CD4-positive, CD25-positive, alpha-beta regulatory T cell (primary cell): ENCODE data around the gene PIP5K1B. TPM values are rescaled to one million over a fixed set of nuclear protein-coding genes. Genes with fewer than 3 reads are reported as not detected.

Experiments
- ATAC-seq, 2 donors: fragments of 150-1000 bp; cut with Tn5 transposase; one replicate each; pipeline ENCODE4 v1.10.0; 2021; ENCODE audit warnings: low read depth in 2 of 2, moderate number of reproducible peaks in 2 of 2, moderate library complexity in 1 of 2
- DNase-seq, 3 donors: peaks; one replicate each; pipeline versions ENCODE4 v3.0.0 to v3.0.0-alpha.2; 2012 to 2022; ENCODE audit warnings: mixed read lengths in 1 of 3
- H3K27ac ChIP-seq: one replicate; pipeline ENCODE4 v1.7.0; 2013; ENCODE audit warnings: mild to moderate bottlenecking, low read length; ENCODE audit not compliant: insufficient read depth, poor library complexity, severe bottlenecking
- H3K27me3 ChIP-seq: one replicate; pipeline ENCODE4 v1.7.0; 2013; ENCODE audit warnings: low read length; ENCODE audit not compliant: control insufficient read depth, insufficient read depth
- H3K36me3 ChIP-seq: one replicate; pipeline ENCODE4 v1.7.0; 2013; ENCODE audit warnings: mild to moderate bottlenecking, low read length, moderate library complexity; ENCODE audit not compliant: control insufficient read depth, insufficient read depth
- H3K4me1 ChIP-seq: 2 replicates; pipeline ENCODE4 v1.7.0; 2013; ENCODE audit warnings: mild to moderate bottlenecking, low read length; ENCODE audit not compliant: insufficient read depth, control insufficient read depth, poor library complexity, severe bottlenecking
- H3K4me3 ChIP-seq: one replicate; pipeline ENCODE4 v1.7.0; 2013; ENCODE audit warnings: low read depth, mild to moderate bottlenecking, low read length, moderate library complexity
- H3K9me3 ChIP-seq, 2 experiments: 1 replicate in 1 of 2; 2 replicates in 1 of 2; pipeline ENCODE4 v1.7.0; 2013; ENCODE audit warnings: low read length in 2 of 2, mild to moderate bottlenecking in 1 of 2, moderate library complexity in 1 of 2; ENCODE audit not compliant: control insufficient read depth in 2 of 2
- H3K27ac Mint-ChIP-seq, 3 donors: one replicate each; pipeline ENCODE4 v1.8.0; 2020 to 2022; ENCODE audit warnings: mild to moderate bottlenecking in 3 of 3, mixed read lengths in 3 of 3, moderate library complexity in 2 of 3
- H3K27me3 Mint-ChIP-seq: one replicate; pipeline ENCODE4 v1.8.0; 2022; ENCODE audit warnings: mild to moderate bottlenecking, mixed read lengths
- H3K36me3 Mint-ChIP-seq: one replicate; pipeline ENCODE4 v1.8.0; 2020; ENCODE audit warnings: mixed read lengths
- H3K4me1 Mint-ChIP-seq, 4 donors: one replicate each; pipeline ENCODE4 v1.8.0; 2020 to 2022; ENCODE audit warnings: mixed read lengths in 4 of 4, mild to moderate bottlenecking in 1 of 4
- H3K4me3 Mint-ChIP-seq, 4 donors: one replicate each; pipeline ENCODE4 v1.8.0; 2020 to 2022; ENCODE audit warnings: mild to moderate bottlenecking in 4 of 4, mixed read lengths in 4 of 4, moderate library complexity in 3 of 4
- H3K9me3 Mint-ChIP-seq, 7 donors: one replicate each; pipeline ENCODE4 v1.8.0; 2020 to 2022; ENCODE audit warnings: mixed read lengths in 7 of 7, mild to moderate bottlenecking in 3 of 7, moderate library complexity in 2 of 7
- polyA plus RNA-seq, 4 donors: library from polyadenylated mRNA; unstranded; fragments of 300-500 nt; fragmentation: Illumina TruSeq; gene quantifications; one replicate each; pipeline ENCODE4 v1.2.3, GENCODE V29; 2021
- total RNA-seq: library from RNA; stranded (reverse); gene quantifications from one replicate; pipeline ENCODE4 v1.2.3, GENCODE V29; 2022

Gene PIP5K1B
- total and polyA plus RNA-seq, 5 donors from 2014 or later = 0.47 to 1.9 (median 1.0) TPM

DNA sequence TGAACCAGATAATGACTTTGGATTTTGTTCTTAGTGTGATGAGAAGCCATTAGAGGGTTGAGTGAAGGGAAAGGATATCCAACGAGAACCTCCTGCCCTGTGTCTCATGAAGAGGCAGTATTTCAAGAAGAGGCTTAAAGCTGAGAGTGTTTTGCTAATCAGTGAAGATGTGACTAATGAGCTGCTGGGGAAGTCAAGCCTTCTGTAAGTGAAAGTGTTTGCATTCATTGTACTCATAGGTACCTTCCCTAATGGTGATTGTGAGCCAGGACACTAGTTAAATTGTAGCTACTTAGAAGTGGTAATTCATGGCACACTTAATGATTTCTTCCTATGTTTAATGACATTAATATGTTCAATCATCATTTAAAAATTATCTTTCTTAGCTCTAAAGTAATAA lies 23.7 kb downstream of the PIP5K1B start:
- Mint-ChIP-seq H3K4me1 (no peaks in the 10 kb centered on the region), H3K27me3 (peaks cover 33% of the 10 kb centered on the region), H3K27ac (no peak overlapping the region), H3K9me3 (peaks cover 0 to 4% (median 0%) of the 10 kb centered on the region in 7 donors), H3K4me3 (no peak overlapping the region), H3K36me3 (no peaks in the 10 kb centered on the region)
- no peak overlapping the region for H3K27ac ChIP-seq
- no peak overlapping the region for H3K4me3 ChIP-seq
- ATAC-seq = no peak
- no peak for DNase-seq
- peaks cover 9% of the 10 kb centered on the region for H3K27me3 ChIP-seq
- H3K9me3 ChIP-seq = no peaks in the 10 kb centered on the region
- no peaks in the 10 kb centered on the region for H3K36me3 ChIP-seq
- no peaks in the 10 kb centered on the region for H3K4me1 ChIP-seq

DNA sequence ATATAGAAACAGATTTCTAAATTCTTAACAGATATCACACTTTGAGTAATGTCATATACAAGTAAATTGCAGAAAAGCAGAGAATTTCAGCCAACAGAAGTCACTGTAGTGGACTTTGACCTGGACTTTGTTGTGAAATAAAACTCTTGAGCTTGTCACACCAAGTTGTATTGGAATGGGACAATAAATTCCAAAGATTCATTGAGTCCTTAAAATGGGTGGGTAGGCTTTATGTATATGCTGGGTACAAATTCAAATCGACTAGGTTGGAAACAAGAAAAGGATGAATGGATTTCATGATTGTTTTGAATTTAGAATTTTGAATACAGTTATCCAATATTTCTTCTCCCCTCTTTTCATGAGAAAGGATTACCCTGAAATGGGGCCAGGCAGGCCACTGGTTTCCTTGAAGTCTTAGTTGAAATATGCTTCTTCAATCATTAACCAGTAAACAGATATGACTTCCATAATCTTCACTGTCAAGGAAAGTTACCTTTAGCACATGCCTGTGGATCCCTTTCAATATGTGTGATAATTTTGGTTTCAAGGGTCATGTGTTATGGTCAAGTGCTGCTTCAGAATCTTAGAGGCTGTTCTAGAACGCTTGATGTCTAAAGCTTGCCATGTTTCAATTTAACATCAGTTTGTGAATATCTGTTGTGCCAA lies 25.7 kb downstream of the PIP5K1B start:
- no peaks in the 10 kb centered on the region for H3K36me3 Mint-ChIP-seq
- H3K9me3 Mint-ChIP-seq = peaks cover 0 to 4% (median 0%) of the 10 kb centered on the region in 7 donors
- Histone ChIP-seq H3K36me3 (no peaks in the 10 kb centered on the region), H3K4me1 (no peaks in the 10 kb centered on the region), H3K4me3 (no peak overlapping the region), H3K9me3 (no peaks in the 10 kb centered on the region), H3K27me3 (peaks cover 5% of the 10 kb centered on the region), H3K27ac (no peak overlapping the region)
- no peak overlapping the region for H3K27ac Mint-ChIP-seq
- no peaks in the 10 kb centered on the region for H3K4me1 Mint-ChIP-seq
- DNase-seq (no peak), ATAC-seq (no peak)
- H3K27me3 Mint-ChIP-seq = peaks cover 35% of the 10 kb centered on the region
- no peak overlapping the region for H3K4me3 Mint-ChIP-seq

DNA sequence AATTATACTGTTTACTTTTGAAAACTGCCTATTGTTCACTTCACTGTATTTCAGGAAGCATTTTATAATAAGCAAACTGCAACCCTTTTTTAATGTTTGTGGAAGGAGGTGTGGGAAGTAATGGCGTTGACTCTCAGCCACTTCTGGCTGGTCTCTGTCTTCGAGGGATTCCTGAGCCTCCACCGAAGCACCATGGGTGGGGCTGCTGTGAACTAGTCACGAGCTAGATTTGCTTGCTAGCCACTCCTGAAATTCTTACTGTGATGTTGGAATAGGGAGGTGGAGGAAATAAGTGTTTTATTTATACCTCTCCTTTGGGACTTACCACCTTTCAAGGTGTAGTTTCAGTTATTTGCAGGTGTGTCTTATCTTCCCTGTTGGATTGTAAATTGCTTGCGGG lies 26.8 kb downstream of the PIP5K1B start:
- DNase-seq = no peak
- Histone ChIP-seq H3K27ac (no peak overlapping the region), H3K4me3 (no peak overlapping the region), H3K9me3 (no peaks in the 10 kb centered on the region), H3K4me1 (no peaks in the 10 kb centered on the region), H3K36me3 (no peaks in the 10 kb centered on the region), H3K27me3 (peaks cover 5% of the 10 kb centered on the region)
- H3K27me3 Mint-ChIP-seq = peaks cover 28% of the 10 kb centered on the region
- H3K4me1 Mint-ChIP-seq = no peaks in the 10 kb centered on the region
- H3K36me3 Mint-ChIP-seq = no peaks in the 10 kb centered on the region
- no peak overlapping the region for H3K27ac Mint-ChIP-seq
- peaks cover 0 to 4% (median 0%) of the 10 kb centered on the region in 7 donors for H3K9me3 Mint-ChIP-seq
- no peak for ATAC-seq
- H3K4me3 Mint-ChIP-seq = no peak overlapping the region

DNA sequence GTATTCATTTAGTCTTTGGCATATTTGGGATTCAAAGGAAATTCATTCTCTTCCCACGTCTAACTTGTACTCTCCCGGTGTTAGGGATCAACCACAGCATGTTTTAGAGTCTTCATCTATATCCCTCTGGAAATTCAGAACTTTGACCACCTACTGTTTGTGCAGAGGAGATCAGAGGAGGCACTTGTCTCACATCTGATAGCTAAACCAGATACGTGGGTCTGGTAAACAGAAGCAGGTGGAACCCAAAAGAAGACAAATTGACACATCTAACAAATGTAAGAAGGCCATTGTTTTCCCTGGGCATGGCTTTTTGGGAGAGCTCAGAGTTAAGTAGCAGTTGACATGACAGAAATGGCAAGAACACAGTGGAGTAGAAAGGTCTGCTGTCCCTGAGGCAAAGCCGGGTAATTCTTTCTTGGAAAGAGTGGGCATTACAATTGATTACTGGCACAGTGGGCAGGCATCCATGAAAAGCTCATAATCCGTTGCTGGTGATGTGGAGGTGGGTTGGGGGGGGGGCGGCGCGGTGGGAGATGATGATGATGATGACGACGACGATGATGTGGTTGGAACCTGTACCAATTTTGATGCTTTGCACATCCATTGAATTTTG lies 27.5 kb downstream of the PIP5K1B start:
- H3K27ac ChIP-seq = no peak overlapping the region
- Mint-ChIP-seq H3K4me1 (no peaks in the 10 kb centered on the region), H3K4me3 (no peak overlapping the region), H3K27ac (no peak overlapping the region), H3K36me3 (no peaks in the 10 kb centered on the region), H3K9me3 (peaks cover 0 to 4% (median 0%) of the 10 kb centered on the region in 7 donors), H3K27me3 (peaks cover 22% of the 10 kb centered on the region)
- no peaks in the 10 kb centered on the region for H3K9me3 ChIP-seq
- no peak for DNase-seq
- peaks cover 5% of the 10 kb centered on the region for H3K27me3 ChIP-seq
- no peaks in the 10 kb centered on the region for H3K36me3 ChIP-seq
- ATAC-seq = no peak
- H3K4me3 ChIP-seq = no peak overlapping the region
- no peaks in the 10 kb centered on the region for H3K4me1 ChIP-seq

DNA sequence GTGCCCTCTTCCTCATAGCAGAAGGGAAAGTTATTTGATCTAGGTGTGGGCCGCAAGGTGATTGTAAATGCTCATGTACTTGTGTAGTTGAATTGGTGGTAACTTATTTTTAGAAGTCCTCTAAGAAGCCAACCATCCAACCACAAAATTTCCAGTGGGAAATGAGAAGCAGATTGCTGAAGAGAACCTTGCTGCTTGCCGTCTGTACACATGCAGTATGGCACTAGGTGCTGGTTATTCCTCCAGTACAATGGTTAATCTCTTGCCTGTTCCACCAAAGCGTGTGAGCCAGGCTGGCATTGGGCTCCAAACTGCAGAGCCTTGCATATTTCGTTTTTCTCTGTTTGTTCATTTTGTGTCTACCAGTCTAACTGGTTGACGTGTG lies 28.0 kb downstream of the PIP5K1B start:
- Histone ChIP-seq H3K27ac (no peak overlapping the region), H3K9me3 (no peaks in the 10 kb centered on the region), H3K4me3 (no peak overlapping the region), H3K27me3 (peaks cover 3% of the 10 kb centered on the region), H3K4me1 (no peaks in the 10 kb centered on the region), H3K36me3 (no peaks in the 10 kb centered on the region)
- Mint-ChIP-seq H3K27me3 (peaks cover 17% of the 10 kb centered on the region), H3K27ac (no peak overlapping the region), H3K36me3 (no peaks in the 10 kb centered on the region), H3K9me3 (peaks cover 0 to 2% (median 0%) of the 10 kb centered on the region in 7 donors), H3K4me1 (no peaks in the 10 kb centered on the region), H3K4me3 (no peak overlapping the region)
- ATAC-seq = no peak
- DNase-seq = no peak

DNA sequence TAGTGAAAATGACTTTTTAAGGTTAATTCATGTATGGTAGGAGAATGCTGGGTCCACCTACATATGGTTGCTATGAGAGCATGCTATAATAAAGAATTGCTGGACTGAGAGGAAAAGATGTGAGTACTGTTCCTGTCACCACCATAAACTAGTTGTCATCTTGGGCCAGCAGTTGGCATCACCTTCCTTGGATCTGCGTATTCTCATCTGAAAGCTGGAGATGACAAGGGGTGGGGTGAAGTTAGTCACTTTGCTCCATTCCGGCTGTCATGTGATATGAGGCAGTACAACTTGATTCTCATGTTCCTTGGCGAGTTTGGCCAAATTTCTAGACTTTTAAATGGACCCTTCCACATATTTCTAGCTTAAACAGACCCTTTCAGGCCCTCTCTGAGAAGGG lies 33.3 kb downstream of the PIP5K1B start:
- H3K4me3 ChIP-seq = no peak overlapping the region
- DNase-seq = no peak
- H3K36me3 Mint-ChIP-seq = no peaks in the 10 kb centered on the region
- H3K4me3 Mint-ChIP-seq = no peak overlapping the region
- H3K27me3 ChIP-seq = peaks cover 3% of the 10 kb centered on the region
- H3K9me3 Mint-ChIP-seq = no peaks in the 10 kb centered on the region
- H3K27ac Mint-ChIP-seq = no peak overlapping the region
- no peaks in the 10 kb centered on the region for H3K36me3 ChIP-seq
- no peak overlapping the region for H3K27ac ChIP-seq
- no peaks in the 10 kb centered on the region for H3K4me1 ChIP-seq
- ATAC-seq = no peak
- H3K4me1 Mint-ChIP-seq = no peaks in the 10 kb centered on the region
- H3K27me3 Mint-ChIP-seq = peaks cover 13% of the 10 kb centered on the region
- no peaks in the 10 kb centered on the region for H3K9me3 ChIP-seq

DNA sequence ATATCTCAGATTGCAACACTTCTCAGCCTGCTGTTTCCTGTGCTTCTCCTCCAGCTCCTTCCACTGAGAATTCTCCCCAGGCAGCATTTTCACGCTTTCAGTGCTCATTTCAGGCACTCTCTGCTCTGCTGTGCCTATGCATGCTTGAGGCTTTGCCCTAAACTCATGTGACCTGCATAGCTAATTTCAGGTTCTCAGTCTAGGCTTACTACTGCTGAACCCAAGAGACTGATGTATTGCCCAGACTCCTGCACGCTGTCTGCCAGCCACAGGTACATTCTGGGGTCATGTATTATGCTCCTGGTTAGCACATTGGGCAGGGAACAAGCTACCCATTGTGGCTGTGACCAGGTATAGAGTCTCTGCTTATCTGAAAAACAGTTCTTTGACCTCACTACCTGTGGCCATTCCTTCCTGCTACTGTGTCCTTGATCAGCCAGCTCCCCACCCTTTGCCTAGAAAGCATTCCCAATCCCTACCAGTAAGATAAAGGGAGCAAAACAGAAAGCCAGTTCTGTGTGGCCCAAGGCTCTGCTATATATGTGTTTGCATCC lies 34.7 kb downstream of the PIP5K1B start:
- no peaks in the 10 kb centered on the region for H3K4me1 Mint-ChIP-seq
- peaks cover 7% of the 10 kb centered on the region for H3K27me3 Mint-ChIP-seq
- H3K36me3 Mint-ChIP-seq = no peaks in the 10 kb centered on the region
- no peak overlapping the region for H3K27ac Mint-ChIP-seq
- no peaks in the 10 kb centered on the region for H3K4me1 ChIP-seq
- H3K9me3 ChIP-seq = no peaks in the 10 kb centered on the region
- no peak overlapping the region for H3K27ac ChIP-seq
- no peak for ATAC-seq
- H3K36me3 ChIP-seq = no peaks in the 10 kb centered on the region
- H3K4me3 Mint-ChIP-seq = no peak overlapping the region
- no peak for DNase-seq
- no peak overlapping the region for H3K4me3 ChIP-seq
- peaks cover 3% of the 10 kb centered on the region for H3K27me3 ChIP-seq
- H3K9me3 Mint-ChIP-seq = no peaks in the 10 kb centered on the region

DNA sequence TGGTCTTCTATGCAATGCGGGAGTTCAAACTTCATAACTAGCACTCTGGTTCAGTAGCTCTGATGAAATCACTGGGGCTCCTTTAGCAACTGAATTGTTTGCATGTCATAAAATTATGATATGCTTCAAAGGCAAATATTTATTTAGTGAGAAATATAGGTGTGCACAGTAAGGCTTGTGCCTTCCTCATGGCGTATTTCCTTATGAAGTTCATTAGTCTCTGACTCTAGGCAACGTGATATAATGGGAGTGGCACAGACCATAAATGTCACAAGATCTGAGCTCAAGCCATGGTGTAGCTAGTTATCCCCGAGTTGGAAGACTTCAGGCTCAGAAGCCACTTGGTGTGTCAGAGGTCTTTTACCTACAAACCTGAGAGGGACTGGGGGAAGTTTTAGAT lies 35.5 kb downstream of the PIP5K1B start:
- H3K36me3 Mint-ChIP-seq = no peaks in the 10 kb centered on the region
- H3K27me3 ChIP-seq = peaks cover 3% of the 10 kb centered on the region
- H3K4me1 ChIP-seq = no peaks in the 10 kb centered on the region
- DNase-seq (no peak), ATAC-seq (no peak)
- H3K27ac Mint-ChIP-seq = no peak overlapping the region
- H3K4me3 ChIP-seq = no peak overlapping the region
- no peaks in the 10 kb centered on the region for H3K9me3 Mint-ChIP-seq
- H3K27ac ChIP-seq = no peak overlapping the region
- H3K36me3 ChIP-seq = no peaks in the 10 kb centered on the region
- H3K27me3 Mint-ChIP-seq = peaks cover 6% of the 10 kb centered on the region
- no peaks in the 10 kb centered on the region for H3K9me3 ChIP-seq
- H3K4me1 Mint-ChIP-seq = no peaks in the 10 kb centered on the region
- no peak overlapping the region for H3K4me3 Mint-ChIP-seq
